K562 (cell line): Measurements from ENCODE around the gene CAPN7. TPM values are rescaled to one million over a fixed set of nuclear protein-coding genes. Genes with fewer than 3 reads are reported as not detected.

Source experiments
- ARID1B ChIP-seq: fragments of 450-650 bp; IDR thresholded peaks from 2 replicates; pipeline ENCODE4 v1.6.1; 2016; ENCODE audit warnings: antibody characterized with exemption, mild to moderate bottlenecking, inconsistent platforms
- CBFA2T3 ChIP-seq: fragments of 450-650 bp; IDR thresholded peaks from 2 replicates; pipeline ENCODE4 v1.6.1; 2017
- DNMT1 ChIP-seq: fragments of 450-650 bp; IDR thresholded peaks from 2 replicates; pipeline ENCODE4 v1.6.1; 2016; ENCODE audit warnings: antibody characterized with exemption, mild to moderate bottlenecking
- FOXM1 ChIP-seq, 2 experiments: fragments of 450-650 bp in 1 of 2; sonication (generic) in 1 of 2; formaldehyde crosslinking in 1 of 2; IDR thresholded peaks; 2 replicates each; pipeline versions ENCODE4 v1.6.1 to v1.9.0; 2017 to 2022; ENCODE audit warnings: low read depth in 2 of 2, mild to moderate bottlenecking in 2 of 2, missing genetic modification reagents in 1 of 2, moderate library complexity in 1 of 2
- FUS ChIP-seq: fragments of 200-400 bp; formaldehyde crosslinking; optimal IDR thresholded peaks from 2 replicates; pipeline ENCODE3; 2017; ENCODE audit warnings: low read depth, low read length
- MECOM ChIP-seq: fragments of 250-450 bp; sonication (Bioruptor Pico); IDR thresholded peaks from 2 replicates; pipeline ENCODE4 v1.8.0; 2022; ENCODE audit warnings: inconsistent platforms
- MEF2D ChIP-seq: conservative IDR thresholded peaks from 2 replicates; pipeline ENCODE4 v1.6.1; 2016; ENCODE audit warnings: low read depth, missing genetic modification characterization, missing compliant biosample characterization
- NR2C2 ChIP-seq, 2 experiments: fragments of 200-800 bp in 1 of 2; sonication (Bioruptor generic) in 1 of 2; sonication (generic) in 1 of 2; formaldehyde crosslinking in 1 of 2; IDR thresholded peaks; 2 replicates each; pipeline versions ENCODE4 v1.6.1 to v1.8.0; 2016 to 2022; ENCODE audit warnings: mild to moderate bottlenecking in 1 of 2, missing compliant biosample characterization in 1 of 2, missing genetic modification characterization in 1 of 2, missing genetic modification reagents in 1 of 2
- POLR3A ChIP-seq: IDR thresholded peaks from 2 replicates; pipeline ENCODE4 v1.6.1; 2011; ENCODE audit warnings: borderline replicate concordance, mild to moderate bottlenecking, moderate library complexity; ENCODE audit not compliant: insufficient read length, insufficient read depth; ENCODE audit errors: extremely low read depth
- RB1 ChIP-seq: fragments of 450-650 bp; IDR thresholded peaks from 2 replicates; pipeline ENCODE4 v1.6.1; 2017; ENCODE audit warnings: low read depth, mild to moderate bottlenecking
- SAFB ChIP-seq: fragments of 200-400 bp; formaldehyde crosslinking; IDR thresholded peaks from 2 replicates; pipeline ENCODE4 v1.6.1; 2017; ENCODE audit warnings: low read depth, low read length, borderline replicate concordance
- SMARCA5 ChIP-seq: fragments of 450-650 bp; IDR thresholded peaks from 2 replicates; pipeline ENCODE4 v1.6.1; 2016
- SMARCE1 ChIP-seq: fragments of 450-650 bp; IDR thresholded peaks from 2 replicates; pipeline ENCODE4 v1.7.1; 2016; ENCODE audit warnings: mild to moderate bottlenecking
- SNRNP70 ChIP-seq: fragments of 200-400 bp; formaldehyde crosslinking; optimal IDR thresholded peaks from 2 replicates; pipeline ENCODE3; 2017; ENCODE audit warnings: low read depth, low read length
- SRSF9 ChIP-seq: fragments of 200-400 bp; formaldehyde crosslinking; IDR thresholded peaks from 2 replicates; pipeline ENCODE4 v1.6.1; 2017; ENCODE audit warnings: low read depth, low read length, borderline replicate concordance
- TCF7L2 ChIP-seq: fragments of 150-350 bp; IDR thresholded peaks from 2 replicates; pipeline ENCODE4 v1.6.1; 2016; ENCODE audit warnings: low read depth, mild to moderate bottlenecking, low read length, moderate library complexity
- TCFL5 ChIP-seq: fragments of 250-450 bp; sonication (Bioruptor Pico); conservative IDR thresholded peaks from 2 replicates; pipeline ENCODE4 v1.6.1; 2021; ENCODE audit warnings: mild to moderate bottlenecking, moderate library complexity, matching md5 sums
- ZKSCAN1 ChIP-seq: fragments of 150-350 bp; IDR thresholded peaks from 2 replicates; pipeline ENCODE4 v1.6.1; 2016; ENCODE audit warnings: low read depth, low read length
- ZNF696 ChIP-seq: fragments of 250-450 bp; sonication (Bioruptor Pico); conservative IDR thresholded peaks from 2 replicates; pipeline ENCODE4 v1.4.0; 2020; ENCODE audit warnings: mild to moderate bottlenecking, moderate library complexity
- ZNF699 ChIP-seq: fragments of 250-450 bp; sonication (Bioruptor Pico); IDR thresholded peaks from 2 replicates; pipeline ENCODE4 v1.8.0; 2021; ENCODE audit warnings: mild to moderate bottlenecking, moderate library complexity; ENCODE audit not compliant: insufficient replicate concordance
- ZNF707 ChIP-seq: fragments of 250-450 bp; sonication (Bioruptor Pico); conservative IDR thresholded peaks from 2 replicates; pipeline ENCODE4 v1.8.0; 2022; ENCODE audit warnings: inconsistent platforms, mild to moderate bottlenecking, moderate library complexity
- ZNF766 ChIP-seq: fragments of 200-800 bp; sonication (Bioruptor generic); conservative IDR thresholded peaks from 2 replicates; pipeline ENCODE4 v1.6.1; 2016; ENCODE audit warnings: missing genetic modification characterization, missing compliant biosample characterization
- polyA plus RNA-seq, 8 experiments: library from polyadenylated mRNA; depleted of rRNA in 4 of 8; stranded (reverse) in 5 of 8; unstranded in 3 of 8; fragments of >200 nt; fragmentation: Nextera tagmentation in 2 of 8; fragmentation: Illumina TruSeq in 1 of 8; extraction: Ambion mirVana in 2 of 8; extraction: Trizol in 1 of 8; gene quantifications; 2 replicates each; pipeline versions ENCODE4 v1.2.1 to v1.2.3, GENCODE V29; 2011 to 2014; ENCODE audit warnings: inconsistent platforms in 1 of 8, missing spikeins in 1 of 8
- total RNA-seq, 7 experiments: library from RNA; depleted of rRNA in 6 of 7; stranded (reverse); fragments of >200 nt in 6 of 7; fragmentation: Illumina TruSeq in 2 of 7; extraction: Trizol in 2 of 7; gene quantifications; 2 replicates each; pipeline versions ENCODE4 v1.2.1 to v1.2.3, GENCODE V29; 2011 to 2021; ENCODE audit warnings: low replicate concordance in 1 of 7
- TF ChIP-seq, protein P1 (sequence below): fragments of 200-800 bp; sonication (Bioruptor generic); IDR thresholded peaks from 2 replicates; pipeline ENCODE4 v1.6.1; 2017; ENCODE audit warnings: missing genetic modification characterization, missing compliant biosample characterization
- TF ChIP-seq, protein P2 (sequence below), 2 experiments: fragments of 450-650 bp in 1 of 2; sonication (generic) in 1 of 2; formaldehyde crosslinking in 1 of 2; IDR thresholded peaks in 1 of 2; conservative IDR thresholded peaks in 1 of 2; 2 replicates each; pipeline versions ENCODE4 v1.6.1 to v1.8.1; 2016 to 2023; ENCODE audit warnings: mild to moderate bottlenecking in 2 of 2, moderate library complexity in 2 of 2, inconsistent platforms in 1 of 2, missing genetic modification reagents in 1 of 2
- TF ChIP-seq, protein P3 (sequence below), 2 experiments: fragments of 450-650 bp; conservative IDR thresholded peaks; 2 replicates each; pipeline ENCODE4 v1.6.1; 2017; ENCODE audit warnings: mild to moderate bottlenecking in 2 of 2, moderate library complexity in 2 of 2

The CAPN7 gene
- total and polyA plus RNA-seq, 9 of the 15 experiments (the other 6 are each of a cell fraction or from before 2014, with no cell fraction given): 6.5 to 42.7 (median 32.7) TPM

GRCh38 chr3:15292765-15293522 lies 86.9 kb downstream of the CAPN7 start (continued):
- TF ChIP-seq, protein P1, sequence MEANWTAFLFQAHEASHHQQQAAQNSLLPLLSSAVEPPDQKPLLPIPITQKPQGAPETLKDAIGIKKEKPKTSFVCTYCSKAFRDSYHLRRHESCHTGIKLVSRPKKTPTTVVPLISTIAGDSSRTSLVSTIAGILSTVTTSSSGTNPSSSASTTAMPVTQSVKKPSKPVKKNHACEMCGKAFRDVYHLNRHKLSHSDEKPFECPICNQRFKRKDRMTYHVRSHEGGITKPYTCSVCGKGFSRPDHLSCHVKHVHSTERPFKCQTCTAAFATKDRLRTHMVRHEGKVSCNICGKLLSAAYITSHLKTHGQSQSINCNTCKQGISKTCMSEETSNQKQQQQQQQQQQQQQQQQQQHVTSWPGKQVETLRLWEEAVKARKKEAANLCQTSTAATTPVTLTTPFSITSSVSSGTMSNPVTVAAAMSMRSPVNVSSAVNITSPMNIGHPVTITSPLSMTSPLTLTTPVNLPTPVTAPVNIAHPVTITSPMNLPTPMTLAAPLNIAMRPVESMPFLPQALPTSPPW (CRISPR knock-in tag): no peak; the same call in 1 of the 2 replicates
- no peak for TF ChIP-seq RB1
- no peak for TF ChIP-seq ZNF696 (CRISPR knock-in tag)
- no peak; the same call in 1 of the 2 replicates for TF ChIP-seq MEF2D
- no peak for TF ChIP-seq TCFL5 (CRISPR knock-in tag)
- no peak for TF ChIP-seq POLR3A
- no peak for TF ChIP-seq ZKSCAN1
- no peak for TF ChIP-seq NR2C2 (CRISPR knock-in tag; IDR thresholded peaks at IDR 0.05)
- TF ChIP-seq NR2C2 (tag; IDR thresholded peaks at IDR 0.05): peak; percentile 17; the same call in 1 of the 2 replicates
- TF ChIP-seq ZNF707 (CRISPR knock-in tag): no peak
- TF ChIP-seq CBFA2T3: no peak
- no peak for TF ChIP-seq SMARCA5
- TF ChIP-seq TCF7L2: no peak
- TF ChIP-seq, protein P2, sequence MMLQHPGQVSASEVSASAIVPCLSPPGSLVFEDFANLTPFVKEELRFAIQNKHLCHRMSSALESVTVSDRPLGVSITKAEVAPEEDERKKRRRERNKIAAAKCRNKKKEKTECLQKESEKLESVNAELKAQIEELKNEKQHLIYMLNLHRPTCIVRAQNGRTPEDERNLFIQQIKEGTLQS (IDR thresholded peaks at IDR 0.05): no peak
- TF ChIP-seq, protein P2 (CRISPR knock-in tag; conservative IDR thresholded peaks at IDR 0.05): no peak
- peak; percentile 35; the same call in 1 of the 2 replicates for TF ChIP-seq MECOM
- no peak for TF ChIP-seq SMARCE1
- TF ChIP-seq FUS: no peak
- TF ChIP-seq ZNF699: no peak
- no peak for TF ChIP-seq SNRNP70
- TF ChIP-seq DNMT1: no peak
- TF ChIP-seq ARID1B: no peak
- no peak for TF ChIP-seq FOXM1 (IDR thresholded peaks at IDR 0.05; ENCODE audit: low read depth)
- no peak for TF ChIP-seq FOXM1 (CRISPR knock-in tag; IDR thresholded peaks at IDR 0.05; ENCODE audit: low read depth)
- TF ChIP-seq, protein P3, sequence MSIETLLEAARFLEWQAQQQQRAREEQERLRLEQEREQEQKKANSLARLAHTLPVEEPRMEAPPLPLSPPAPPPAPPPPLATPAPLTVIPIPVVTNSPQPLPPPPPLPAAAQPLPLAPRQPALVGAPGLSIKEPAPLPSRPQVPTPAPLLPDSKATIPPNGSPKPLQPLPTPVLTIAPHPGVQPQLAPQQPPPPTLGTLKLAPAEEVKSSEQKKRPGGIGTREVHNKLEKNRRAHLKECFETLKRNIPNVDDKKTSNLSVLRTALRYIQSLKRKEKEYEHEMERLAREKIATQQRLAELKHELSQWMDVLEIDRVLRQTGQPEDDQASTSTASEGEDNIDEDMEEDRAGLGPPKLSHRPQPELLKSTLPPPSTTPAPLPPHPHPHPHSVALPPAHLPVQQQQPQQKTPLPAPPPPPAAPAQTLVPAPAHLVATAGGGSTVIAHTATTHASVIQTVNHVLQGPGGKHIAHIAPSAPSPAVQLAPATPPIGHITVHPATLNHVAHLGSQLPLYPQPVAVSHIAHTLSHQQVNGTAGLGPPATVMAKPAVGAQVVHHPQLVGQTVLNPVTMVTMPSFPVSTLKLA (conservative IDR thresholded peaks at IDR 0.05): no peak
- TF ChIP-seq SRSF9: no peak
- no peak for TF ChIP-seq ZNF766 (CRISPR knock-in tag)
- TF ChIP-seq SAFB: no peak
